ENCODE measurements around the gene RPL22. TPM values are rescaled to one million over a fixed set of nuclear protein-coding genes. Genes with fewer than 3 reads are reported as not detected.

RPL22 gene
- total and polyA plus RNA-seq, 2 of the 13 experiments (the other 11 are each of a cell fraction or from before 2014, with no cell fraction given): 214 to 545 TPM

DNA sequence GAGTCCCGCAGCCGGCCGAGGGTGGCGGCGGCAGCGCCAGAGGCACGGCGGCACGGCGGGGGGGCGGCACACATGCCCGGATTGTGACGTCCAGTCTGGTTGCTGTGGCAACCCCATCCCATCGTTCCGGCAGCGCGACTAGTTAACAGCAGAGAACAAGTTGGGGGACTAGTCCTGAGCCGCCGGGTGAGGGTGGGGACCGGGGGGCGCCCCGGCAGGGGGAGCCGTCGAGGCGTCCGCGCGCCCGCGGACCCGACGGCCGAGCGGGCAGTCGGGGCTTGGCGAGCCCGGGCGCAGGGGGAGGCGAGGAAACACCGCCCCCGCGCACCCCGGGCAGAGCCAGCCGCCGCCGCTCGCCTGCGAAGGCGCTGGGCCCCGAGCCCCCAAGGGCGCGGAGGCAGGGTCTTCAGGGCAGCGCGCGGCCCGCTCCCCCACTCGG, 19.1 kb downstream of the RPL22 start, which contains the start of gene CHD5:
CHD5 (minus strand) TSS at position 54 of the 439 bp plus-strand sequence. CDS start 298 bp downstream, outside the sequence.
- in situ Hi-C loops (cut with HindIII; ENCODE audit: extremely low pct_ligation_motif_present, low pct_unique_long_range_greater_than_20kb): no loop called here
- H3K27me3 ChIP-seq (ENCODE audit: control insufficient read depth in 1 of 2, insufficient read depth in 2 of 2, low read length in 2 of 2): peaks cover 4 to 34% of the 10 kb centered on the region in 2 experiments

DNA sequence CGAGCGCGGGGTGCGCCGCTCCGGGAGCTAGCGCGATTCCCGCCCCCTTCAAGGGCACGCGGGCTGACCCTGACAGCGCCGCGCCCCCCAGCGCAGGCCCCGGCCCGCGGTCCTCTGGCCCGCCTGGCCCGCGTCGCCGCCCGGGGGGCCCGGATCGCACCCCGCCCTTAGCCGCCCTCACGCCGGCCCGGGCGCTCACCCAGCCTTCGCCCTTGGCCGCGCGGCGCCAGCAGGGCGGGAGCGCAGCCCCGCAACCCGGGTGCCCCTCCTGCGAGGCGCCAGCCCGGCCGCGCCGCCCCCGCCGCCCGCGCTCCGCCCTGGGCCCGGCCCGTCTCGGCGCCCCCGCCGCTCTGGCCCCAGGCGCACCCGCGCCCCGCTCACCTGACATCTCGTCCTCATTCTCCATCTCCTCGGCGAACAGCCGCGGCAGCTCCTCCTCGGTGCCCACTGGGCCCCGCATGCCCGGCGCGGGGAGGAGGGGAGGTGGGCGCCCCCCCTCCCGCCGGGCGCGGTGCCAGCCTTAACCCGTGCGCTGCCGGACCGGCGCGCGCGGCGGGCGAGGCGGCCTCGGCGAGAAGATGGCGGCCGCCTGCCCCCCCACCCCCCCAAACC, 19.7 kb downstream of the RPL22 start:
- Histone ChIP-seq H3K36me3 (replicated peaks in 1 of 2; ENCODE audit: control insufficient read depth in 1 of 2, insufficient read depth in 2 of 2, low read length in 2 of 2) (0 out of 5 replicates have a peak, but pooled peaks cover 0 to 4% of the 10 kb centered on the region in 2 experiments), H3K27me3 (ENCODE audit: control insufficient read depth in 1 of 2, insufficient read depth in 2 of 2, low read length in 2 of 2) (peaks cover 4 to 34% of the 10 kb centered on the region in 2 experiments), H3K4me1 (ENCODE audit: insufficient read depth, low read length) (peaks cover 5% of the 10 kb centered on the region; the same call in 1 of the 2 replicates), H3K9ac (ENCODE audit: insufficient read depth, low read depth, low read length) (no peak overlapping the region), H3K4me2 (ENCODE audit: low read depth, low read length) (0 out of 2 replicates have a peak overlapping the region, but pooled peaks have one; percentile 27), H4K20me1 (ENCODE audit: insufficient read depth, low read length) (peaks cover 22% of the 10 kb centered on the region), H3K9me3 (ENCODE audit: low read length) (no peaks in the 10 kb centered on the region), H3K79me2 (ENCODE audit: insufficient read depth, low read length) (no peaks in the 10 kb centered on the region), H3K27ac (ENCODE audit: extremely low read length, insufficient read depth, low read length) (no peak overlapping the region), H3K4me3 (replicated peaks in 1 of 3; ENCODE audit: insufficient read depth in 1 of 3, low read depth in 2 of 3, low read length in 3 of 3) (peak overlapping the region in 1 of 3 experiments; percentile 4; a peak in 1 of 6 replicates), H2AFZ (ENCODE audit: low read length) (no peak overlapping the region)
- FAIRE-seq (no peak), ATAC-seq (no peak), DNase-seq (ENCODE audit: low spot score) (no peak)
- in situ Hi-C loops (cut with HindIII; ENCODE audit: extremely low pct_ligation_motif_present, low pct_unique_long_range_greater_than_20kb) (no loop called here), intact Hi-C loops (cut with micrococcal nuclease; ENCODE audit: unreplicated experiment) (no loop called here)
- BruUV-seq (replicated peaks): no TSS peak
- ChIA-PET CTCF (ENCODE audit: low intra/inter-chr PET ratio, low total read pairs) (no interaction called here), POLR2A (no interaction called here)
- 2% methylated on average over 11 of the region's 92 CpGs for WGBS (ENCODE audit: low lambda C conversion rate)
- peak; percentile 15 for TF ChIP-seq HNRNPK (IDR thresholded peaks at IDR 0.05; ENCODE audit: low read depth, low read length, poor library complexity, severe bottlenecking)
- TF ChIP-seq GTF2F1 (IDR thresholded peaks at IDR 0.05; ENCODE audit: low read length): no peak

More for the DNA sequence above, 19.1 kb downstream of the RPL22 start, which contains the start of gene CHD5:
- ATAC-seq (no peak), DNase-seq (ENCODE audit: low spot score) (no peak), FAIRE-seq (no peak)
- POLR2A ChIA-PET: interaction anchor here (1.4 kb wide), 1 partner anchor 10 kb away, joined by 4 read pairs; no protein-coding TSS in a partner anchor
- no peak within 1 kb of the TSS for H2AFZ ChIP-seq (ENCODE audit: low read length)
- no peaks in the 10 kb centered on the region for H3K79me2 ChIP-seq (ENCODE audit: insufficient read depth, low read length)
- H4K20me1 ChIP-seq (ENCODE audit: insufficient read depth, low read length): peaks cover 28% of the 10 kb centered on the region
- peaks cover 5% of the 10 kb centered on the region; the same call in 1 of the 2 replicates for H3K4me1 ChIP-seq (ENCODE audit: insufficient read depth, low read length)
- no peak within 1 kb of the TSS for H3K27ac ChIP-seq (ENCODE audit: extremely low read length, insufficient read depth, low read length)
- intact Hi-C loops (cut with micrococcal nuclease; ENCODE audit: unreplicated experiment): no loop called here
- peak within 1 kb of the TSS in 1 of 3 experiments; percentile 4; a peak in 2 of 6 replicates for H3K4me3 ChIP-seq (replicated peaks in 1 of 3; ENCODE audit: insufficient read depth in 1 of 3, low read depth in 2 of 3, low read length in 3 of 3)
- no peaks in the 10 kb centered on the region for H3K9me3 ChIP-seq (ENCODE audit: low read length)
- CTCF ChIA-PET (ENCODE audit: low intra/inter-chr PET ratio, low total read pairs): no interaction called here
- BruUV-seq (replicated peaks): no TSS peak
- WGBS (ENCODE audit: low lambda C conversion rate): 56% methylated on average over 7 of the region's 57 CpGs
- H3K4me2 ChIP-seq (ENCODE audit: low read depth, low read length): peak within 1 kb of the TSS; percentile 36; the same call in 1 of the 2 replicates
- peaks cover under 1 to 8% of the 10 kb centered on the region in 2 experiments; a peak in 4 of 5 replicates for H3K36me3 ChIP-seq (replicated peaks in 1 of 2; ENCODE audit: control insufficient read depth in 1 of 2, insufficient read depth in 2 of 2, low read length in 2 of 2)
- no peak for TF ChIP-seq HNRNPK (IDR thresholded peaks at IDR 0.05; ENCODE audit: low read depth, low read length, poor library complexity, severe bottlenecking)
- TF ChIP-seq, protein P1, sequence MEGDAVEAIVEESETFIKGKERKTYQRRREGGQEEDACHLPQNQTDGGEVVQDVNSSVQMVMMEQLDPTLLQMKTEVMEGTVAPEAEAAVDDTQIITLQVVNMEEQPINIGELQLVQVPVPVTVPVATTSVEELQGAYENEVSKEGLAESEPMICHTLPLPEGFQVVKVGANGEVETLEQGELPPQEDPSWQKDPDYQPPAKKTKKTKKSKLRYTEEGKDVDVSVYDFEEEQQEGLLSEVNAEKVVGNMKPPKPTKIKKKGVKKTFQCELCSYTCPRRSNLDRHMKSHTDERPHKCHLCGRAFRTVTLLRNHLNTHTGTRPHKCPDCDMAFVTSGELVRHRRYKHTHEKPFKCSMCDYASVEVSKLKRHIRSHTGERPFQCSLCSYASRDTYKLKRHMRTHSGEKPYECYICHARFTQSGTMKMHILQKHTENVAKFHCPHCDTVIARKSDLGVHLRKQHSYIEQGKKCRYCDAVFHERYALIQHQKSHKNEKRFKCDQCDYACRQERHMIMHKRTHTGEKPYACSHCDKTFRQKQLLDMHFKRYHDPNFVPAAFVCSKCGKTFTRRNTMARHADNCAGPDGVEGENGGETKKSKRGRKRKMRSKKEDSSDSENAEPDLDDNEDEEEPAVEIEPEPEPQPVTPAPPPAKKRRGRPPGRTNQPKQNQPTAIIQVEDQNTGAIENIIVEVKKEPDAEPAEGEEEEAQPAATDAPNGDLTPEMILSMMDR (CRISPR knock-in tag; IDR thresholded peaks at IDR 0.05): peak; percentile 28; the same call in 1 of the 2 replicates
- TF ChIP-seq ZNF777 (CRISPR knock-in tag; IDR thresholded peaks at IDR 0.05): peak; percentile 81
- TF ChIP-seq CHCHD3 (CRISPR knock-in tag; IDR thresholded peaks at IDR 0.05): no peak
- H3K9ac ChIP-seq (ENCODE audit: insufficient read depth, low read depth, low read length): no peak within 1 kb of the TSS
